HG03571 (cell line): ENCODE data around the gene TIE1.

ENCODE experiments used
- ATAC-seq: cut with Tn5 transposase; IDR thresholded peaks from one replicate; pipeline ENCODE4 v1.9.1; 2021; ENCODE audit not compliant: unreplicated experiment

Gene TIE1

DNA sequence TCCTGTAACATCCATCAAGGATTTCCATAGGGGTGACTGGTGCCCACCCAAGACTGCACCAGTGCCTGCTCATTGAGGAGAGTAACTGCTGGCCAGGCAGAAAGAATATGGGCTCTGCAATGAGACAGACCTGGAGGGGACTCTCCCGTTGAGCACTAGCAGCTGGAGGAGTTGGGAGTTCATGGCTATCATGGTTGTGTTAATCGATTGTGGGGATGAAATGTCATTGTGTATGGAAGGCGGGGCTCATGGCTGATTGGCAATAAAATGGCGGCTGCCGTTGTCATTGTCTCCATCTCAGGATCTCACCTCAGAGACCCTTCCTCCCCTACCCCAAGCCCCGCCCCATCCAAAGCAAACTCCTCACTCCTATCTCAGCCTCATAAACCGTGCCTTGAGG, 27.1 kb upstream of the TIE1 start:
- no peak for ATAC-seq

DNA sequence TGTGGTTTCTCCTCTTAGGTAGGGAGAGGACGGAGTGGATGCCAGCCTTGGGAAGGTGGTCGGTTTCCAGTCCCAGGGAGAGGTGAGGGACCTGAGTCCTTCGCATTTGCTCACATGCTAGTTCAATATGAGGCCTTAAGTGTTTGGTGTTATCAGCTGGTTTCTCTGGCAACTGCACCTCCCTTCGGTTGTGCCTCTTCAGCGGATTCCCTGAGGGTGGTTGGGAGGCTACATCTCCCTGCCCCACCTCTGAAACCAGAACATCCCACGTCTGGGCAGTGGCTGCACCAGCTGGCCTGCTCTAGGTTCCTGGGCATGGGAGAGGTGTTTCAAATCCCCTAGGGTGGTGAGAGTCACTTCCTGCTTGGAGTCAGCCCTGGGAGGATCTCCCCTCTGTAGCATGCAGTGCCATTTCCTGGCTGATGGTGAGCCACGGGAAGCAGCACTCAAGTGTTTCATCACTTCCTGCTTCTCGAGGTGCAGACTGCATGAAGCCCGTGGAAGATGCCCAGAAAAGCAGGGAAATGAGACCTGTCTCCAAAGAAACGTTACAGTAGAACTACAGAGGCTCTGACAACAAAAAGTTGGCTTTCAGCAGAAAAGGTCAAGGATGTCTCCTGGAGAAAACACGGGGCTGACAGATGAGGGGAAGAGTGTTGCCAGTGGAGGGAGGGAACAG, 26.5 kb upstream of the TIE1 start:
- ATAC-seq: no peak

DNA sequence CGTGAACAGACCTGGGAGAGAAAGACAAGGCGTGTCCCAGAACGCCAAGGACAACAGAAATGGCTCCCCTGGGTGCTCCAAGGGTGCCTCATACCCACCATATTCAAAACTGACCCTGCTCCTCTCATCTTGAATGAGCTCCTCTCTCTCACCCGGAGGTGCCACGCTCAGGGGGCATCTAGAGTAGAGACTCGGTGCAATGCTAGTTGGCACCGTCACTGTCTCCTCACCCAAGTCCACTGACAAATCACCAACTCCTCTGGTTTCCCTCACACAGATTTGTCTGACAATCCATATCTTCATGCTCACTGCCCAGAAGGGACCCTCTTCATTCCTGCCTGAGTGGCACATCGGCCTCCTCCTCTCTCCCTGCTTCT, 26.0 kb upstream of the TIE1 start:
- ATAC-seq: no peak

DNA sequence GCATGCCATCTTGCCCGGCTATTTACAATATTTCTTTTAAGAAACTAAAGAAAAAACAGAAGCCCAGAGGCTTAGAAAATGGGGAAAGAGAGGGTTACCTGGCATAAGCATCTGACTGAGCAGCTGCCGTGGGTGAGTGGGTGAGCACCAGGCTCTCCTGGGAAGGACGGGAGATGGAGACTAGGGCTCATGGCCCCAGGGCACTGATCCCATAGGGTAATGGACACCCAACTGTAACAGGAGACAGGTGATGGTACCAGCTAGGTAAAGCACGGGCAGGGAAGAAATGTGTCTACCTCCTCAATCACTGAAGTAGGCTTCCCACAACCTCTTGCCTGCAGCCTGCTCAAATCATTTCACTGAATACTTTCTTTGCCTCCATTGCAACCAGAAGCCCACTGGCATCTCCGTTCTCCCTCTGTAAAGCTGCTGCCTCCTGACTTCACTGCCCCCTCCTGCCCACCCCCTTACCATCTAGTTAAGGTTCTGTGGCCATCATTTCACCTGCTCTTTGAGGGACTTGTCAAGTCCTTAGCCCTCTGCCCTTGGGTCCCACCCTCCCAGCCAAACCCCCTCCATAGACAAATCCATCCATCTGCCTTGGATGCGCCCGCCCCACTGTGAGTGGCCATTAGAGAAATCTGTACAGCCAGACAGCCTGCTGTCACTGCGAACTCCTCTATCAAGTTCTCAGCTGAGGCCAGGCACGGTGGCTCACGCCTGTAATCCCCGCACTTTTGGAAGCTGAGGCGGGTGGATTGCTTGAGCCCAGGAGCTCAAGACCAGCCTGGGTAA, 24.8 kb upstream of the TIE1 start:
- no peak for ATAC-seq

DNA sequence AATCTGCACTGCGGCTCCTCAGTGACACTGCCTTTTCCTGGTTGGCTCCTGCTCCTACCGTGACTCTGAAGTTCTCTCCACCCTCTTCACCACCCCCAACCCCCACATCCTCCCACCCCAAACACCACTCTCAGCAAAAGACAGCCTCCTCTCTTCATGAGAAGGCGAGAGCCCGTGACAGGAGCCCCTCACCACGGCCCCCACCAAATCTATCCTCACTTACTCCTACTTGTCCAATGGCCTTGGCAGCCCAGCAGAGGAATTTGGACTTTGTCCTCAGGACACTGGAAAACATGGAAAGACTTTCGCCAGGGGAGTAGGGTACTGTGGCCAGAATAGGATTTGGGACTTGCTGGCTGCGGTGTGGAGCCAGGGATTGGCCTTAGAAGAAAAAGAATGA, 24.1 kb upstream of the TIE1 start:
- ATAC-seq: no peak

DNA sequence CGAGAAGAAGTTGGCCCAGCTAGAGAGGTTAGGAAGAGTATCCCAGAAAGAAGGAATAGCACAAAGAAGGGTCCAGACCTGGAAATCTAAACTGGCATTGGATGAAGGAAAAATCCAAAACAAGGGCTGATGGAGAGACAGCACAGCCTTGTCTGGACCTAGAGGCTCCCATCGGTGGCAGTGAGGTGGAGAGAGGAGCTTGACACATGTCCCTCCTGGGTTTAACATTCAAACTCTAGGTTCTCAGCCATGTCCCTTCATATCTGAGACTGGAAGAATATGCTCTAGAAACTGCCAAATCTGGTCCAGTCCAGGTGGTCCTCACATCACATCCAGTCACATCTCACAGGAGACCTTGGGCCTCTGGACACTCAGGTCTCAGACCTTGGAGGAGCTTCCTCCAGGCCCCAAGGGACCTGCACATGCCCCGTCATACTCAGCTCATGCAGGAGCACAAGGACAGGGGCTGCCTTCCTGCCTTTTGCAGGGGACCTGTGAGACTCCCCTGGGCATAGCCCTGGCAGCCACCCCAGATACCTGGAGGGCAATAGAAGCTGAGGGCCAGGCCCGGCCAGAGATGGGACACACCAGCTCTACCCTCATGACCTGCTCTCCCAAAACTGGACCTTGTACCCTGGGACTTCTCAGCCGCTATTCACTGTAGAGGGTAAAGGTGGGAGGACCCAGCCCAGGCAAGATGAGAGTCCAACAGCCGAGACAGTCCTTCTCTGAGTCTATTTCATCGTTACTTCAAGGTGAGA, 23.5 kb upstream of the TIE1 start:
- ATAC-seq: no peak

DNA sequence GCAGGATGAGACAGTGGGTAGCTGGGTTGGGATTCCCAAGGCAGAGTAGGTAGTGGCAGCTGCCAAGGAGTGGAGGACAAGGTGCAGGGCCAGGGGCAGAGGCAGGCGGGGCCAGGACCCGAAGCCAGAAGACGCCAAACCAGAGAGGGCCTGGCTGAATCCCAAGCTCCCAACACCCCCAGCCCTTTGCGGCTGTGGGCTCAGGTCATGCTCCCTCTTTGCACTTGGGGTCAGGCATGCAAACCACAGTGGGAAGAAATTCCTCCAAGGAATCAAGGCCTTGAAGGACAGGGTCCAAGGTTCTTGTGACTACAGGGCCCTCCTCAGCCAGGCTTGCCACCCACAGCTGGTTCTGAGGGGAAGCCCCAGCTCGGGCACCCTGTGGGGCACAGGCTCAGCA, 21.6 kb upstream of the TIE1 start:
- no peak for ATAC-seq

DNA sequence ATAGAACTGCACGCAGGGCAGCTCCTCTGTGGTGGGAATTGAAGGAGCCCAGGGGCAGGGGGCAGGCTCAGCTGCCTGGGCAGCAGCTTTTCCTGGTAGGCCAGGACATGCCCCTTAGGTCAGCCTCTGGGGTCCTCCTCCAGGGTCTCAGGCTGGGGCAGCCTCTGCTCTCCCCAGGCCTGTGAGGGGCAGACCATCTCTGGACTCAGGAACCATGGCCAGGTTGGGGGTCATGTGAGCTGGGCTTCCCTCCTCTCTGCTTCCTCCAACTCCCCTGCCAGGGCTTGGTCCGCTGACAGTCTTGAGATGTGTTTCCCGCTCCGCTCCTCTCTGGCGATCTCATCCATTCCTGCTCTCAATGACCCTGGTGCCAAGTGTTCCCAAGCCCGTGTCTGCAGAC, 21.1 kb upstream of the TIE1 start:
- ATAC-seq: no peak

DNA sequence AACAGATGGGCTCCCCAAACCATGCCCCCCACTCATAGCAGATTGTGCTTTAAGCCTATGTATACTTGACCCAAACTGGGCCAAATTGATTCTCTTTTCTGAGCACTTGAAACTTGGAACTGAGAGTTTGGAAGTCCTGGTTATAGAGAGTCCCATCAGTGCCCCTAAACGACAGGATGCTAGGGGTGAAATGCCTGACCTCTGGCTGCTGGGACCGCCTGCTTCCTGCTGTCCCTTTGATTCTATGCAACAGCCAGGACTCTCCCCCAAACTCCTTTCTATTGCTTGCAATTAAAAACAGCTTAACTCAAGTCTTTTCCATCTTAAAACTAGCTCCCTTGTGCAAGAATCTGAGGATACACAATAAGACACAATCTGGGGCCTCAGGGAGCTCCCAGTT, 20.1 kb upstream of the TIE1 start:
- ATAC-seq: no peak

DNA sequence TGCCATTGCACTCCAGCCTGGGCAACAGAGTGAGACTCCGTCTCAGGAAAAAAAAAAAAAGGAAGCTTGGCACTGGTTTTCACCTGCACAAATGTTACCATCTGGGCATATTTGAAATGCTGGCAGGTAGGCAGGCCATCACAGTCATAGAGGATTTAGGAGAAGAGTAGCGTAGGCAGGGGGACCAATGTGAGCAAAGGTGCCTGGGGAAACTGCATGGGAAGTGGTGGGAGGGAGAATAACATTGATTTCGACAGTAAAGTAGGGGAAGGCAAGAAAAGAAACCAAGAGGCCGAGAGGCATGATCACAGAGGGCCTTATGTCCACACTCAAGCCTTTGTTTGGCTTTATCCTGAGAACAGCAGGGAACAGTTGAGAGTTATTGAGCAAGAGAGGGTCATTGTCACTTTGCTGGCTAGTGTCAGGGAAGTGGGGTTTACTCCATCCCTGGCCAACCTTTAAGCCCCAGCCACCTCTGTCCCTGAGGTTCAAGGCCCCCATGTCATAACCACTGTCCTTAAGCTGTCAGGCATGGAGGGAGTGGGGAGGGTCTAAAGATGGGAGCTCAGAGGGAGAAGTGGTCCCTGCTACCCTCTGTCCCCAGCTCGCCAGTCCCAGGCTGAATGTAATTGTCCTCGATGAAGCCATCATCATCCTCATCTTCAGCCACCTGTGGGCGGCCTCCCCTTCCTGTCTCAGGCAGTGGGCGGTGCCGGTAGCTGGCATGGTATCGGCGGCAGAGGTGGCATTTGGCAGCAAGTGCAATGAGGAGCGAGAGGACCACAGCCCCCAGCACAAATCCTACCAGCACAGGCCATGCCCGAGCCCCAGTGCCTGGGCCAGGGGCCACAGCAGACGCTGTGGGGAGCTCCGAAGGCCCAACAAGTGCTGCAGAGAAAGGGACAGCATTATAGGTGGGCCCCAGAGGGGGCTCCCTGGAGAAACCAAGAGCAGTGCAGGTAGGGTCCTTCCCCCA, 18.3 kb upstream of the TIE1 start:
- no peak for ATAC-seq

DNA sequence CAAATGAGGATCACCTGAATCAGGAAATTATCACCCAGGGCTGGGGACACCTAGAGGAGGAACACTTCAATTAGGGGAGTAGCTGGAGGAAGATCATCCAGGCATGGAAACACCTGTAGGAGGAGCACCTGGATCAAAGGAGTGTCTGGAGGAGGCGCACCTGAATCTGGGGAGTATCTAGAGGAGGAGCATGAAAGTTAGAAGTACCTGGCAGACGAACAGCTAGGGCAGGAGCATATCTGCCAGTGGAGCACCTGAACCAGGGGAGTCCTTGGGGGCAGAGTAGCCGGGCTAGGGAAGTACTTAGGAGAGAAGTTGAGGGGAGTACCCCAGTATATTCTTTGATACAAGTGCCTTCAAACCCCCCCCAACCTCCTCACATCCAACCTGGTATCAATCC, 16.7 kb upstream of the TIE1 start:
- ATAC-seq: no peak

DNA sequence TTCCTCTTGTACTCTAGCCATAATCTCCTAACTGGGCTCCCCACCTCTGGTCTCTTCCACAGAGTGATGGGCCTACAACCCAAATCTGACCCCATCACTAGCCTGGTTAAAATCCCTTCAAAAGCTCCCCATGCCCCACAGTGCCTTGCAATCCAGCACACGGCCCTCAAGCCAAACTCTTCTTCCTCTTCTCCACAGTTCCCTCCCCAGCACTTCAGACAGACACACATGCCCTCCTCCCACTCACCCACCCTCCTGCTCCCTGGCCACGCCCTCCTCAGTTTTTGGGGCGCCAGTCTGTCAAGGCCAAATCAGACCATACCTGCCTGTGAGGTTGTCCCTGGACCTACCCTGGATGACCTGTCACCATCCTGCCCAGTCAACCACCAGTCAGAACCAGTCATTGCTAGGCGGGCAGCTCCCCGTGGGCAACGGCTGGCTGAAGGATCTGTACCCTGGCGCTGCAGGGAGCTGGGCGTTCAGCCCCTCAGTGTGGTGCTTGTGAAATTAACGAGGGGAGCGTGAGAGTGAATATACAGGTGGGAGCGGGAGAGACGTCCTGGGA, 16.2 kb upstream of the TIE1 start:
- no peak for ATAC-seq

DNA sequence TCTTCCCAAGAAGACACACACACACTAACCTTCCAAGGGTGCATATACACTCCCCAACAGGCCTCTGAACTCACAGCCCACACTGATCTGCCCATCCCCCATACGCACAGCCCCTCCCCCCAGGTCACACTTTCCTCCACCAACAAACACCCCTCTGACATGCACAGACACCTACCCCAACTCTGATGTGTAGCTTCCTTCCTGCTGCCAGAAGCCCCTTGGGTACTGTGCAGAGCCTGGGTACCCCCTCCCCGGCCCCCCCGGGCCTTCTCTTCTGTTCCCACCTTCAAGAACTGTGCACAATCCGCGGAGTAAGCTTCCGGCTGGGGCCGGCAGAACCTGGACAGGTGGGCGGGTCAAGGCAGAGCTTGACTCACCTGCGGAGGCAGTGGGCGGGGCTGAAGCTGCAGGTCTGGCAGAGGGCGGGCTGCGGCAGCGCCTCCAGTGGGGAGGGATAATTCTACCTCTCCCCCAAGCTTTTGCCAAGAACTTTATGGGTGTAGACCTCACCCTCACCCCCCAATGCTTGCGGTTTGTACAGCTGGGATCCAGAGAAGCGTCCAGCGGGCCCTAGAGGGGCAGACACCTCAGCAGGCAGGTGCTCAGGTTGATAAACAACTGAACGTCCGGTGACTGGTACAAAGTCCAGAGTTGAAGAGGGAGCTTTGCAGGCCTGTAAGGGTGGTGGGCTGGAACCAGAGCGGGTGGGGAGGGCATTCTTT, 15.4 kb upstream of the TIE1 start, which contains the start of gene C1orf210:
TSS of gene C1orf210 (minus strand) at position 313 of the 722 bp plus-strand sequence. CDS start 2,311 bp downstream, outside the sequence.
- ATAC-seq: no peak

DNA sequence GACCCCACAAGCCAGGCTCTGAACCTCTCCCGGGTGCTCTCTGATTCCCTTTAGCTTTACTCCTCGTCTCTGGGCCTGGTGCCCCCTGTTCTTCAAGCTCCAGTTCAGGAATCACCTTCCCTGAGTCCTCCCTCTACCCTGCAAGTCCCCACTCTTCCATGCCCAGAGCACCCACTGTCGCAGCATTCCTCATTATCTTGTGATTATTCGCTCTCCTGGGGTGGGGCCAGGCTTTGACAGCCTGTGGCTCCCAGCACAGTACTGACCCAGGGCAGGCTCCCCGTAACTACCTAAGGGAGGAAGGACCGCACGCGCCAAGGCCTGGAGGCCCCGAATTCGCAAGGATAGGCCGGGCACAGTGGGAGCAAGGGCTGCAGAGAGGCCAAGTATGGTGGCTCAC, 14.7 kb upstream of the TIE1 start:
- no peak for ATAC-seq

DNA sequence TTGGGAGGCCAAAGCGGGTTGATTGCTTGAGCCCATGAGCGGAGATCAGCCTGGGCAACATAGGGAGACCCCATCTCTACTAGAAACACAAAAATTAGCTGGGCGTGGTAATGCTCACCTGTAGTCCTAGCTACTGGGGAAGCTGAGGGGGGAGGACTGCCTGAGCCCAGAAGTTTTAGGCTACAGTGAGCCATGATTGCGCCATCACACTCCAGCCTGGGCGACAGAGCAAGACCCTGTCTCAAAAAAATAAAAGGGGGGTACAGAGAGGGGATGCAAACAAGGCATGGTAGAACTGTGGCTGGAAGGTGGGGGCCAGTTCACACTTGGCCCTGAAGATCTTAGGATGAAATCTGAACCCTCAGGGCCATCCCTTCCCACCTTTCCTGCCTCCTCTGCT, 14.2 kb upstream of the TIE1 start:
- no peak for ATAC-seq

DNA sequence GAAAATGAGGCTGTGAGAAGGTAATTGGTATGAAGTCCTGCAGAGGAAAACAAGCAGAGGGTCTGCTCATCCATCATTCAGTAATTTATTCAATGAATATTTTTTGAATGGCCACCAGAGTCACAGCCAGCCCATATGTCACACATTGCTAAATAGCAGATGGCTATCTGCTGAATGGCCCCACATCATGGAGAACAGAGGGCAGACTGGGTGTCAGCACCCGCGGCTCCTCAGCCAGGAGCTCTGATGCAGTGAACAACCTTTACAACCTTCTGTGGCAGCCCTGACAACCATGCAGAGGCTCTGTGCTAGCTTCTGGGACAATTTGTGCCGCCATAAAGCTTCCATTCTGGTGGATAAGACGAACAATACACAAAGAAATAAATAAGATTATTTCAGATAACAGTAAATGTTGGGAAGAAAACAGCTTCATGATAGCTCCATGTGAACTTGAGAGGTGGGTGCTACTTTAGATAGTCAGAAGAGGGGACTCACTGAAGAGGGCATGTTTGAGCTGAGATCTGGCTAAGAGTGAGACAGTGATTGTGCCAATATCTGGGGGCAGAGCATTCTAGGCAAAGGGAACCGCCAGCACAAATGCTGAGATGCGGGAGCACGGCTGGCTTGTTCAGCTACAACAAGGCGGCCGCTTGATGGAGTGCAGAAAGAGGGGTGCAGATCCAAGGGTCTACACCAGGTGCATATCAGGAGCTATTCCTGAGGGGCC, 12.6 kb upstream of the TIE1 start:
- ATAC-seq: no peak

DNA sequence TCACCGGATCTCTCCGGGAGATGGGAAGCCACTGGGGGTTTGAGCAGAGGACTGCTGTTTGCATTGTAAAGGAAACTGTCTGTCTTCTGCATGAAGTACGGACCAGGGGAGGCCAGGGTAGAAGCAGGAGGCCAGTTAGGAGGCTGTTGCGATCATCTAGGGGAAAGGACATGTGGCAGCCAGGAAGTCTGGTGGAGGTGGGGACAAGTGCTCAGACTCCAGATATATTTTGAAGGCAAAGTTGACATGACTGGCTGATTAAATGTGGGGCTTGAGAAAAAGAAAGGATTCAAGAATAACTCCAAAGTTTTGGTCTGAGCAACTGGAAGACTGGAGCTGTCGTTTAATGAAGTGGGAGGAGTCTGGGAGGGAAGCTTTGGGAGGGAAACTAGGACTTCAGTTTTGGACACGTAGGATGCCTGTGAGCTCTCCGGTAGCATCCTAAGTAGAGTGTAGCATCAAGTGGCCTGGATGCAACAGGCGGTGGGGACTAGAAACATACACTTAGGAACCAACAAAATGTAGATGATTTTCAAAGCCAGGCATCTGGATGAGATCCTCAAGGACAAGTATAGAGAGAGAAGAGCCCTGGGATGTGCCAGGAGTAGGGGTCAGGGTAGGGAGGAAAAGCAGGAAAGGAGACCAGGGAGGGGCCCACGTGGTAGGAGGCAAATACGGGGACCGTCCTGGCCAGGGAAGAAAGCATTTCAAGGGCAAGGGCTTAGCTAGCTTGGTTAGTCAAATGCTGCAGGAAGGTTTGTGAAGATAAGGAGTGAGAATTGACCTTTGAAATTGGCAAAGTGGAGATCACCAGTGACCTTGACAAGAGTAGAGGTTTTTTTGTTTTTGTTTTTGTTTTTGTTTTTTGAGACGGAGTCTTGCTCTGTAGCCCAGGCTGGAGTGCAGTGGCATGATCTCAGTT, 11.7 kb upstream of the TIE1 start:
- no peak for ATAC-seq

DNA sequence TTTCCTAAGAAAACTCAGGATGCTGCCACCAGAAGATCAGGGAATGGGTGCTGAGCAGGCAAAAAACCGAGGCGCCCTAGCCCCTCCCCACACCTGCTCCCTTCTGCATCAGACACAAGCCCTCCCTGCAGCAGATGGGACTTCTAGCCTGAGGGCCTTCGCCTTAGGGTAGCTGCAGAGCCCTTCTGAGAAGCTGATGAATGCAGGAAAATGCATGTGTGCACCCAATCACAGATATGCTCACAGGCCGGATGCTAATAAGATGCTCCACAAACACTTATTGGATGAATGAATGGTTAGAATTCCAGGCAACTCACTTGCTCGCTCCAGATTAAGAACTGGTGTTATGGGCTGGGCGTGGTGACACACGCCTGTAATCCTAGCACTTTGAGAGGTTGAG, 8.6 kb upstream of the TIE1 start:
- no peak for ATAC-seq
